ENCODE results near the gene YLPM1.
"Not testable (repeated sequence)": the region's sequence is repeated elsewhere in the genome, so short reads cannot be mapped to it uniquely, and the experiment has no call there.

The YLPM1 gene

GRCh38 chr14:74737753-74738325 lies 25.3 kb upstream of the YLPM1 start:
- H3K4me3 ChIP-seq (ENCODE audit: low read length), result no peak overlapping the region
- TF ChIP-seq, protein P1, sequence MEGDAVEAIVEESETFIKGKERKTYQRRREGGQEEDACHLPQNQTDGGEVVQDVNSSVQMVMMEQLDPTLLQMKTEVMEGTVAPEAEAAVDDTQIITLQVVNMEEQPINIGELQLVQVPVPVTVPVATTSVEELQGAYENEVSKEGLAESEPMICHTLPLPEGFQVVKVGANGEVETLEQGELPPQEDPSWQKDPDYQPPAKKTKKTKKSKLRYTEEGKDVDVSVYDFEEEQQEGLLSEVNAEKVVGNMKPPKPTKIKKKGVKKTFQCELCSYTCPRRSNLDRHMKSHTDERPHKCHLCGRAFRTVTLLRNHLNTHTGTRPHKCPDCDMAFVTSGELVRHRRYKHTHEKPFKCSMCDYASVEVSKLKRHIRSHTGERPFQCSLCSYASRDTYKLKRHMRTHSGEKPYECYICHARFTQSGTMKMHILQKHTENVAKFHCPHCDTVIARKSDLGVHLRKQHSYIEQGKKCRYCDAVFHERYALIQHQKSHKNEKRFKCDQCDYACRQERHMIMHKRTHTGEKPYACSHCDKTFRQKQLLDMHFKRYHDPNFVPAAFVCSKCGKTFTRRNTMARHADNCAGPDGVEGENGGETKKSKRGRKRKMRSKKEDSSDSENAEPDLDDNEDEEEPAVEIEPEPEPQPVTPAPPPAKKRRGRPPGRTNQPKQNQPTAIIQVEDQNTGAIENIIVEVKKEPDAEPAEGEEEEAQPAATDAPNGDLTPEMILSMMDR (conservative IDR thresholded peaks at IDR 0.05; ENCODE audit: low read depth, low read length), result no peak
- no peak for DNase-seq (ENCODE audit: low read depth)

- TF ChIP-seq, protein P1 (conservative IDR thresholded peaks at IDR 0.05; ENCODE audit: low read depth, low read length), result no peak
- DNase-seq (ENCODE audit: low read depth), result no peak
- no peak overlapping the region for H3K4me3 ChIP-seq (ENCODE audit: low read length)
Measured at GRCh38 chr14:74739293-74740030, 23.7 kb upstream of the YLPM1 start.

- TF ChIP-seq, protein P1 (conservative IDR thresholded peaks at IDR 0.05; ENCODE audit: low read depth, low read length), result no peak
- H3K4me3 ChIP-seq (ENCODE audit: low read length), result no peak overlapping the region
- no peak for DNase-seq (ENCODE audit: low read depth)
Measured at GRCh38 chr14:74747237-74747636, 15.9 kb upstream of the YLPM1 start.

DNA sequence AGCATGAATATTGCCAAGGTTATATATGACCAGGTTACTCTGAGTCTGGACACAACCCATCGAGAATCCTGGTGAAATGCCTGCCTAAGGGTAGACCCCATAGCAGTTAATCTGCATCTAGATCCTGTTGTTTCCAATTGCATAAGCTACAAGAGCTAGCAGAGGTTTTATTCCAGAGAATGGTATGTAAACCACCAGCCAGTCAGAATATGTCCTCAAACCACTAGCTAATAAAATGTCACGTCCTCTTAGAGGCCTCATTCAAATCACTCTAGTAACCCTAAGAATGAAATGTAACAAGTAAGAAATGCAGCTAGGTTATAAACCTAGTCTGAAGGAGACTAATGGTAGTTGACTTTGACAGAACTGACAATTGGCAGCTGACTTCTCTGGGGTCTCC lies 9.0 kb upstream of the YLPM1 start:
- TF ChIP-seq, protein P1 (conservative IDR thresholded peaks at IDR 0.05; ENCODE audit: low read depth, low read length), result no peak
- H3K4me3 ChIP-seq (ENCODE audit: low read length), result no peak overlapping the region
- no peak for DNase-seq (ENCODE audit: low read depth)

DNA sequence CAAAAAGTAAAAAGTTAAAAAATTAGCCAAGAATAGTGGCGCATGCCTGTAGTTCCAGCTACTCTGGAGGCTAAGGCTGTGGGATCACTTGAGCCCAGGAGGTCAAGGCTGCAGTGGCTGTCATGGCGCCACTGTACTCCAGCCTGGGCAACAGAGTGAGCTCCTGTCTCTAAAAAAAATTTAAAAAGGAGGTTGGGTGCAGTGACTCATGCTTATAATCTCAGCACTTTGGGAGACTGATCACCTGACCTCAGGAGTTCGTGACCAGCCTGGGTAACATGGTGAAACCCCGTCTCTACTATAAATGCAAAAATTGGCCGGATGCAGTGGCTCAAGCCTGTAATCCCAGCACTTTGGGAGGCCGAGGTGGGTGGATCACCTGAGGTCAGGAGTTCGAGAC lies 8.2 kb upstream of the YLPM1 start:
- DNase-seq (ENCODE audit: low read depth), result no peak
- no peak overlapping the region for H3K4me3 ChIP-seq (ENCODE audit: low read length)
- TF ChIP-seq, protein P1 (conservative IDR thresholded peaks at IDR 0.05; ENCODE audit: low read depth, low read length), result no peak

DNA sequence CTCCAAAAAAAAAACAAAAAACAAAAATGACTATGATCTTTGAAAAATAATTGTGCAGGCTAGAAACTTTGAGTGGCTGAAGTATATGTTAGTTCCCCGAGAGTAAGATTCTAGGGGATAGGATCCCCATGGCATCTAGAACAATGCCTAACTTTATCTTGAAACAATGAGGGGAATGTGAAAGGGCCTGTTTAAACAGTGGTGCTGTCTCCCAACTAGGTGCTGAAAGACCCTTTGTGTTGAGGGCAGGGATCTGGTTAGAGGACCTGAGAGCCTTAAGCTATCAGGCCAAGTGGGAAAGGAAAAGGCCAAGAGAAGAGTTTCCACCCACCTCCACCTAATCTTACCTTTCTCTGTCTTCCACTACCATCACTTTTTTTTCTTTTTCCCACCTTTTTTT lies 6.8 kb upstream of the YLPM1 start:
- no peak for DNase-seq (ENCODE audit: low read depth)
- TF ChIP-seq, protein P1 (conservative IDR thresholded peaks at IDR 0.05; ENCODE audit: low read depth, low read length), result no peak

DNA sequence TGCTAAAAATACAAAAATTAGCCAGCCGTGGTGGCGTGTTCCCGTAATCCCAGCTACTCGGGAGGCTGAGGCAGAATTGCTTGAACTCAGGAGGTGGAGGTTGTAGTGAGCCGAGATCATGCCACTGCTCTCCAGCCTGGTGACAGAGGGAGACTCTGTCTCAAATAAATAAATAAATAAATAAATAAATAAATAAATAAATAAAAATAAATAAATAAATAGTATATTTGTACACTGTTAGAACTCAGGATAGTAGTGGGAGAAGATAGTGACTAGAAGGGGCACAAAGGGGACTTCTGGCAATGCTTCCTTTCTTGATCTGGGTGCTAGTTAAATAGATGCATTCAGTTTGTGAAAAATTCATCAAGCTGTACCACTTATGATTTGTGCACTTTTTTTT lies 4.6 kb upstream of the YLPM1 start:
- H3K4me3 ChIP-seq (ENCODE audit: low read length); DNase-seq (ENCODE audit: low read depth): not testable (repeated sequence)

More for the DNA sequence above, 6.8 kb upstream of the YLPM1 start:
- no peak overlapping the region for H3K4me3 ChIP-seq (ENCODE audit: low read length)
